ENCODE measurements around the gene MST1. TPM values are rescaled to one million over a fixed set of nuclear protein-coding genes. Genes with fewer than 3 reads are reported as not detected.

The MST1 gene
- total RNA-seq, 2 experiments from 2014 or later, result 12.5 to 24.2 TPM

DNA sequence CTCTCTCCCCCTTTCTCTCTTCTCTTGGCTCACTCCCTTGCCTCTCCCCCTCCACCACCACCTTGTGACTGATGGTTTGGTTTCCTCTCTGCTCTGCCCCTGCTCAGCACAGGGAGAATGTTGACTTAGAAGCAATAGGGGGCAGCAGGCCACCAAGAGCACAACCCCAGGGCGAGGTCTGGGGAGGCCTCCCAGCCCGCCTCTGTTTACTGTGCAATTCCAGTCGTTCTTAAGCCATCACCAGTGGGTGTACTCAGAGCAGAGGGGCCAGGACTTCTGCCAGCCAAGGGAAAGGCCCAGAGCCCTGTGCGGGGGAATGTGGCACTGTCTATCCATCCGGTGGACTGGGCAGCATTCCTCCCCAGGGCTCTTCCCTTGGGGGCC lies 20.9 kb downstream of the MST1 start:
- peak; percentile 19 for DNase-seq (ENCODE audit: low spot score)
- BruUV-seq (replicated peaks), result no TSS peak
- no peak overlapping the region for H2AFZ ChIP-seq (ENCODE audit: low read length)
- peaks cover 7% of the 10 kb centered on the region for H3K4me1 ChIP-seq (ENCODE audit: insufficient read depth, low read length, poor library complexity, severe bottlenecking)
- H3K9me3 ChIP-seq (ENCODE audit: low read length), result no peaks in the 10 kb centered on the region
- 0 out of 2 replicates have a peak, but pooled peaks cover 8% of the 10 kb centered on the region for H3K79me2 ChIP-seq (ENCODE audit: insufficient read depth, low read depth, low read length)
- intact Hi-C loops (cut with micrococcal nuclease; ENCODE audit: unreplicated experiment), result no loop called here
- H3K27ac ChIP-seq (ENCODE audit: low read depth, low read length, poor library complexity, severe bottlenecking), result no peak overlapping the region
- ChIA-PET POLR2A (no interaction called here), CTCF (ENCODE audit: unreplicated experiment) (no interaction called here)
- no peak overlapping the region for H3K4me2 ChIP-seq (ENCODE audit: low read length)
- no peak overlapping the region for H3K4me3 ChIP-seq (ENCODE audit: low read depth, low read length, poor library complexity, severe bottlenecking)
- no peaks in the 10 kb centered on the region for H3K9me2 ChIP-seq (ENCODE audit: insufficient read depth, low read length)
- no peaks in the 10 kb centered on the region for H3K36me3 ChIP-seq (ENCODE audit: insufficient read depth, low read length)
- TF ChIP-seq, protein P1, sequence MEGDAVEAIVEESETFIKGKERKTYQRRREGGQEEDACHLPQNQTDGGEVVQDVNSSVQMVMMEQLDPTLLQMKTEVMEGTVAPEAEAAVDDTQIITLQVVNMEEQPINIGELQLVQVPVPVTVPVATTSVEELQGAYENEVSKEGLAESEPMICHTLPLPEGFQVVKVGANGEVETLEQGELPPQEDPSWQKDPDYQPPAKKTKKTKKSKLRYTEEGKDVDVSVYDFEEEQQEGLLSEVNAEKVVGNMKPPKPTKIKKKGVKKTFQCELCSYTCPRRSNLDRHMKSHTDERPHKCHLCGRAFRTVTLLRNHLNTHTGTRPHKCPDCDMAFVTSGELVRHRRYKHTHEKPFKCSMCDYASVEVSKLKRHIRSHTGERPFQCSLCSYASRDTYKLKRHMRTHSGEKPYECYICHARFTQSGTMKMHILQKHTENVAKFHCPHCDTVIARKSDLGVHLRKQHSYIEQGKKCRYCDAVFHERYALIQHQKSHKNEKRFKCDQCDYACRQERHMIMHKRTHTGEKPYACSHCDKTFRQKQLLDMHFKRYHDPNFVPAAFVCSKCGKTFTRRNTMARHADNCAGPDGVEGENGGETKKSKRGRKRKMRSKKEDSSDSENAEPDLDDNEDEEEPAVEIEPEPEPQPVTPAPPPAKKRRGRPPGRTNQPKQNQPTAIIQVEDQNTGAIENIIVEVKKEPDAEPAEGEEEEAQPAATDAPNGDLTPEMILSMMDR (conservative IDR thresholded peaks at IDR 0.05; ENCODE audit: low read length), result peak; percentile 38; the same call in 1 of the 2 replicates
- TF ChIP-seq EZH2phosphoT487 (IDR thresholded peaks at IDR 0.05; ENCODE audit: borderline replicate concordance, low read depth, low read length), result no peak
- no peaks in the 10 kb centered on the region for H4K20me1 ChIP-seq (ENCODE audit: insufficient read depth, low read length)

- intact Hi-C loops (cut with micrococcal nuclease; ENCODE audit: unreplicated experiment), result no loop called here
- Histone ChIP-seq H3K27ac (ENCODE audit: low read depth, low read length, poor library complexity, severe bottlenecking) (no peak overlapping the region), H3K4me2 (ENCODE audit: low read length) (no peak overlapping the region), H3K9me3 (ENCODE audit: low read length) (no peaks in the 10 kb centered on the region), H2AFZ (ENCODE audit: low read length) (no peak overlapping the region), H4K20me1 (ENCODE audit: insufficient read depth, low read length) (no peaks in the 10 kb centered on the region), H3K9me2 (ENCODE audit: insufficient read depth, low read length) (no peaks in the 10 kb centered on the region), H3K36me3 (ENCODE audit: insufficient read depth, low read length) (no peaks in the 10 kb centered on the region), H3K4me1 (ENCODE audit: insufficient read depth, low read length, poor library complexity, severe bottlenecking) (peaks cover 7% of the 10 kb centered on the region), H3K4me3 (ENCODE audit: low read depth, low read length, poor library complexity, severe bottlenecking) (no peak overlapping the region), H3K79me2 (ENCODE audit: insufficient read depth, low read depth, low read length) (0 out of 2 replicates have a peak, but pooled peaks cover 8% of the 10 kb centered on the region)
- TF ChIP-seq, protein P1 (conservative IDR thresholded peaks at IDR 0.05; ENCODE audit: low read length), result no peak
- no TSS peak for BruUV-seq (replicated peaks)
- ChIA-PET CTCF (ENCODE audit: unreplicated experiment) (no interaction called here), POLR2A (no interaction called here)
- DNase-seq (ENCODE audit: low spot score), result no peak
These were observed 21.4 kb downstream of the MST1 start for GRCh38 chr3:49667701-49668413.

- Histone ChIP-seq H3K27ac (ENCODE audit: low read depth, low read length, poor library complexity, severe bottlenecking) (no peak overlapping the region), H3K4me1 (ENCODE audit: insufficient read depth, low read length, poor library complexity, severe bottlenecking) (no peaks in the 10 kb centered on the region), H3K9me3 (ENCODE audit: low read length) (no peaks in the 10 kb centered on the region), H3K4me3 (ENCODE audit: low read depth, low read length, poor library complexity, severe bottlenecking) (no peak overlapping the region), H3K9me2 (ENCODE audit: insufficient read depth, low read length) (no peaks in the 10 kb centered on the region), H2AFZ (ENCODE audit: low read length) (no peak overlapping the region), H3K4me2 (ENCODE audit: low read length) (no peak overlapping the region), H4K20me1 (ENCODE audit: insufficient read depth, low read length) (no peaks in the 10 kb centered on the region), H3K36me3 (ENCODE audit: insufficient read depth, low read length) (no peaks in the 10 kb centered on the region), H3K79me2 (ENCODE audit: insufficient read depth, low read depth, low read length) (no peaks in the 10 kb centered on the region)
- TF ChIP-seq, protein P1 (conservative IDR thresholded peaks at IDR 0.05; ENCODE audit: low read length), result no peak
- no peak for TF ChIP-seq EZH2phosphoT487 (IDR thresholded peaks at IDR 0.05; ENCODE audit: borderline replicate concordance, low read depth, low read length)
- intact Hi-C loops (cut with micrococcal nuclease; ENCODE audit: unreplicated experiment), result no loop called here
- BruUV-seq (replicated peaks), result no TSS peak
- ChIA-PET POLR2A (no interaction called here), CTCF (ENCODE audit: unreplicated experiment) (interaction anchor here (1.2 kb wide), 1 partner anchor 127 kb away, joined by 4 read pairs; no protein-coding TSS in a partner anchor)
- DNase-seq (ENCODE audit: low spot score), result no peak
These were observed 22.7 kb downstream of the MST1 start for GRCh38 chr3:49666592-49666991.

Measured in OCI-LY7 (cell line).